Panc1 (cell line): ENCODE results near the gene IRF2. TPM values are rescaled to one million over a fixed set of nuclear protein-coding genes. Genes with fewer than 3 reads are reported as not detected.

Source experiments
- ATAC-seq: fragments of 200-7000 bp; cut with Tn5 transposase; 2 replicates; pipeline ENCODE4 v1.9.1; 2020; ENCODE audit warnings: mild to moderate bottlenecking, moderate library complexity
- BruUV-seq: library from RNA; stranded (reverse); fragments of 400-500 nt; replicated peaks from 2 replicates; lab custom pipeline; 2021; lab: Mats Ljungman, UMichigan
- CTCF ChIA-PET: fragments of 300-600 bp; sonication (Branson Sonifier 250); formaldehyde crosslinking; loops from one replicate; lab custom pipeline; 2022; ENCODE audit warnings: antibody characterized with exemption; lab: Charles Lee
- POLR2A ChIA-PET: fragments of 300-600 bp; sonication (Branson Sonifier 250); formaldehyde crosslinking; loops from one replicate; lab custom pipeline; 2022; ENCODE audit warnings: antibody characterized with exemption; lab: Charles Lee
- DNase-seq: peaks from one replicate; pipeline ENCODE4 v3.0.0-alpha.2; 2010; ENCODE audit warnings: low read depth, low spot score
- H3K27ac ChIP-seq: 2 replicates; pipeline ENCODE4 v1.5.1; 2011; ENCODE audit warnings: mild to moderate bottlenecking, low read length, inconsistent platforms
- H3K27me3 ChIP-seq: fragments of 200-500 bp; sonication (Bioruptor generic); 2 replicates; pipeline ENCODE4 v1.6.0; 2014; ENCODE audit warnings: low read length, inconsistent platforms; ENCODE audit not compliant: control insufficient read depth, insufficient read depth
- H3K36me3 ChIP-seq: fragments of 200-500 bp; sonication (Bioruptor generic); 2 replicates; pipeline ENCODE4 v1.5.1; 2014; ENCODE audit warnings: inconsistent platforms, mild to moderate bottlenecking, low read length, moderate library complexity; ENCODE audit not compliant: control insufficient read depth, insufficient read depth
- H3K4me1 ChIP-seq: 2 replicates; pipeline ENCODE4 v1.5.1; 2011; ENCODE audit warnings: inconsistent platforms, mild to moderate bottlenecking, low read length, moderate library complexity; ENCODE audit not compliant: control insufficient read depth, insufficient read depth
- H3K4me3 ChIP-seq, 2 experiments: 2 replicates each; pipeline ENCODE4 v1.5.1; 2011 to 2012; ENCODE audit warnings: low read depth in 2 of 2, low read length in 2 of 2, mild to moderate bottlenecking in 2 of 2, inconsistent platforms in 1 of 2, moderate library complexity in 1 of 2
- H3K9me3 ChIP-seq: fragments of 200-500 bp; sonication (Bioruptor generic); 2 replicates; pipeline ENCODE4 v1.5.1; 2014; ENCODE audit warnings: low read depth, mild to moderate bottlenecking, inconsistent platforms, low read length, moderate library complexity; ENCODE audit not compliant: control insufficient read depth, insufficient read depth
- POLR2AphosphoS5 ChIP-seq: IDR thresholded peaks from 2 replicates; pipeline ENCODE4 v1.6.1; 2012; ENCODE audit warnings: mild to moderate bottlenecking, low read depth, low read length, moderate library complexity
- SIN3A ChIP-seq: IDR thresholded peaks from 2 replicates; pipeline ENCODE4 v1.6.1; 2012; ENCODE audit warnings: low read depth, mild to moderate bottlenecking, low read length, moderate library complexity, borderline replicate concordance; ENCODE audit not compliant: insufficient read depth
- TCF7L2 ChIP-seq: IDR thresholded peaks from 2 replicates; pipeline ENCODE4 v1.6.1; 2011; ENCODE audit warnings: mild to moderate bottlenecking, low read depth, low read length, inconsistent platforms
- in situ Hi-C: cut with HindIII; loops from 2 replicates; pipeline ENCODE4 v1.10.0; 2016; ENCODE audit warnings: low sequenced_read_pairs, low pct_unique_long_range_greater_than_20kb
- intact Hi-C: fragments of 100-400 bp; cut with micrococcal nuclease; formaldehyde crosslinking; loops from one replicate; pipeline ENCODE4 v1.10.0; 2022; ENCODE audit not compliant: unreplicated experiment
- total RNA-seq: library from RNA; stranded (reverse); gene quantifications from one replicate; pipeline ENCODE4 v1.2.1, GENCODE V29; 2021; ENCODE audit not compliant: unreplicated experiment
- TF ChIP-seq, protein P1 (sequence below), 2 experiments: IDR thresholded peaks; 2 replicates each; pipeline ENCODE4 v1.6.1; 2011 to 2012; ENCODE audit warnings: low read depth in 2 of 2, control low read depth in 1 of 2, low read length in 1 of 2, mild to moderate bottlenecking in 1 of 2, moderate library complexity in 1 of 2; ENCODE audit not compliant: insufficient read depth in 1 of 2
- TF ChIP-seq, protein P2 (sequence below): fragments of 450-650 bp; IDR thresholded peaks from 2 replicates; pipeline ENCODE4 v1.5.1; 2017; ENCODE audit warnings: mild to moderate bottlenecking

The IRF2 gene
- total RNA-seq, 1 experiment from 2014 or later, result 16.2 TPM

DNA sequence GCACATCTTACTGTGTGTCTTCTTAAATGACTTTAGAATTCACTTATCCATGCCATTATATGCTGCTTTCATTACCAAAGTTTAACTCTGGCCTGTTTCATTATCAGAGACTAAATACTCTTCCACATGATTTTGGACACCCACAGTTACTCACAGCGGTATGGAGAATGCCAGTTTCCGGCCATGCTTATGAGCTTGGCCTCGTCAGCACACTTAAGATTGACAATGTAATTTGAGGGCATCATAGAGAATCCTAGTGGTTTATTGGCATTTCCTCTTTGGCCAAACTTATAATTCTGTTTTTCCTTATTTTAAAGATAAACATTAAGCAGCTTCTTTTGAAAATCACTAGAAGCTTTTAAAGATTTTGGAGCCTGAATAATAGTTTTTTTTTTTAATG is 104.5 kb downstream of the IRF2 start:
- BruUV-seq, result no TSS peak
- Histone ChIP-seq H3K4me1 (no peaks in the 10 kb centered on the region), H3K36me3 (no peaks in the 10 kb centered on the region), H3K27me3 (no peaks in the 10 kb centered on the region), H3K9me3 (no peaks in the 10 kb centered on the region), H3K4me3 (no peak overlapping the region), H3K27ac (no peak overlapping the region)
- DNase-seq (no peak), ATAC-seq (no peak)
- CTCF ChIA-PET, result no interaction called here
- in situ Hi-C loops, result no loop called here
- TF ChIP-seq TCF7L2 (no peak), SIN3A (no peak), POLR2AphosphoS5 (no peak)
- TF ChIP-seq, protein P1, sequence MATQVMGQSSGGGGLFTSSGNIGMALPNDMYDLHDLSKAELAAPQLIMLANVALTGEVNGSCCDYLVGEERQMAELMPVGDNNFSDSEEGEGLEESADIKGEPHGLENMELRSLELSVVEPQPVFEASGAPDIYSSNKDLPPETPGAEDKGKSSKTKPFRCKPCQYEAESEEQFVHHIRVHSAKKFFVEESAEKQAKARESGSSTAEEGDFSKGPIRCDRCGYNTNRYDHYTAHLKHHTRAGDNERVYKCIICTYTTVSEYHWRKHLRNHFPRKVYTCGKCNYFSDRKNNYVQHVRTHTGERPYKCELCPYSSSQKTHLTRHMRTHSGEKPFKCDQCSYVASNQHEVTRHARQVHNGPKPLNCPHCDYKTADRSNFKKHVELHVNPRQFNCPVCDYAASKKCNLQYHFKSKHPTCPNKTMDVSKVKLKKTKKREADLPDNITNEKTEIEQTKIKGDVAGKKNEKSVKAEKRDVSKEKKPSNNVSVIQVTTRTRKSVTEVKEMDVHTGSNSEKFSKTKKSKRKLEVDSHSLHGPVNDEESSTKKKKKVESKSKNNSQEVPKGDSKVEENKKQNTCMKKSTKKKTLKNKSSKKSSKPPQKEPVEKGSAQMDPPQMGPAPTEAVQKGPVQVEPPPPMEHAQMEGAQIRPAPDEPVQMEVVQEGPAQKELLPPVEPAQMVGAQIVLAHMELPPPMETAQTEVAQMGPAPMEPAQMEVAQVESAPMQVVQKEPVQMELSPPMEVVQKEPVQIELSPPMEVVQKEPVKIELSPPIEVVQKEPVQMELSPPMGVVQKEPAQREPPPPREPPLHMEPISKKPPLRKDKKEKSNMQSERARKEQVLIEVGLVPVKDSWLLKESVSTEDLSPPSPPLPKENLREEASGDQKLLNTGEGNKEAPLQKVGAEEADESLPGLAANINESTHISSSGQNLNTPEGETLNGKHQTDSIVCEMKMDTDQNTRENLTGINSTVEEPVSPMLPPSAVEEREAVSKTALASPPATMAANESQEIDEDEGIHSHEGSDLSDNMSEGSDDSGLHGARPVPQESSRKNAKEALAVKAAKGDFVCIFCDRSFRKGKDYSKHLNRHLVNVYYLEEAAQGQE (IDR thresholded peaks at IDR 0.05; ENCODE audit: insufficient read depth in 1 of 2, low read depth in 2 of 2, low read length in 1 of 2), result no peak
- TF ChIP-seq, protein P2, sequence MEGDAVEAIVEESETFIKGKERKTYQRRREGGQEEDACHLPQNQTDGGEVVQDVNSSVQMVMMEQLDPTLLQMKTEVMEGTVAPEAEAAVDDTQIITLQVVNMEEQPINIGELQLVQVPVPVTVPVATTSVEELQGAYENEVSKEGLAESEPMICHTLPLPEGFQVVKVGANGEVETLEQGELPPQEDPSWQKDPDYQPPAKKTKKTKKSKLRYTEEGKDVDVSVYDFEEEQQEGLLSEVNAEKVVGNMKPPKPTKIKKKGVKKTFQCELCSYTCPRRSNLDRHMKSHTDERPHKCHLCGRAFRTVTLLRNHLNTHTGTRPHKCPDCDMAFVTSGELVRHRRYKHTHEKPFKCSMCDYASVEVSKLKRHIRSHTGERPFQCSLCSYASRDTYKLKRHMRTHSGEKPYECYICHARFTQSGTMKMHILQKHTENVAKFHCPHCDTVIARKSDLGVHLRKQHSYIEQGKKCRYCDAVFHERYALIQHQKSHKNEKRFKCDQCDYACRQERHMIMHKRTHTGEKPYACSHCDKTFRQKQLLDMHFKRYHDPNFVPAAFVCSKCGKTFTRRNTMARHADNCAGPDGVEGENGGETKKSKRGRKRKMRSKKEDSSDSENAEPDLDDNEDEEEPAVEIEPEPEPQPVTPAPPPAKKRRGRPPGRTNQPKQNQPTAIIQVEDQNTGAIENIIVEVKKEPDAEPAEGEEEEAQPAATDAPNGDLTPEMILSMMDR, result no peak
- intact Hi-C loops, result no loop called here
- POLR2A ChIA-PET, result interaction anchor here (0.6 kb wide), 1 partner anchor 11 kb away, joined by 7 read pairs; no protein-coding TSS in a partner anchor

DNA sequence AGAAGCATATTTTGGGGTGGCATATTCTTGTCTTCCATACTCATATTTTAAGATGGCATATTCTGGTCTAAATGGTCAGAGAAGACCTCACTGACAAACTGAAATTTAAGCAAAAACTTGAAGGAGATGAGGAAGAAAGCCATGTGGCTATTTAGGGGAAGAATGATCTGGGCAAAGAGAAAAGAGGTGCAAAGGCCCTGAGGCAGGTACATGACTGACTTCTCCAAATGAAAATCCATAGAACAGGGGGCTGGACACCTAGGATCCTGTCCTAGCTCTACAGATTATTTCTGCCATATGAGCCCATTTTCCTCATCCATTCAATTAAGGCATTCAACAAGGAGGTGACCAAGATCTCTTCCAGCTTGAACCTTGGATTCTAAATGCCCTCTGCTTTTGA is 105.6 kb downstream of the IRF2 start:
- BruUV-seq, result no TSS peak
- CTCF ChIA-PET, result no interaction called here
- Histone ChIP-seq H3K4me1 (no peaks in the 10 kb centered on the region), H3K36me3 (no peaks in the 10 kb centered on the region), H3K4me3 (no peak overlapping the region), H3K27ac (no peak overlapping the region), H3K27me3 (no peaks in the 10 kb centered on the region), H3K9me3 (no peaks in the 10 kb centered on the region)
- DNase-seq (no peak), ATAC-seq (no peak)
- intact Hi-C loops, result no loop called here
- POLR2A ChIA-PET, result no interaction called here
- in situ Hi-C loops, result no loop called here
- TF ChIP-seq TCF7L2 (no peak), POLR2AphosphoS5 (no peak), SIN3A (no peak)
- TF ChIP-seq, protein P2, result no peak
- TF ChIP-seq, protein P1 (IDR thresholded peaks at IDR 0.05; ENCODE audit: insufficient read depth in 1 of 2, low read depth in 2 of 2, low read length in 1 of 2), result no peak
